ENCODE results near the gene TBC1D22A. TPM values are rescaled to one million over a fixed set of nuclear protein-coding genes. Genes with fewer than 3 reads are reported as not detected.

The TBC1D22A gene
- total and polyA plus RNA-seq, 10 of the 15 experiments (the other 5 are each of a cell fraction or from before 2014, with no cell fraction given): 0.63 to 44.7 (median 27.4) TPM

DNA sequence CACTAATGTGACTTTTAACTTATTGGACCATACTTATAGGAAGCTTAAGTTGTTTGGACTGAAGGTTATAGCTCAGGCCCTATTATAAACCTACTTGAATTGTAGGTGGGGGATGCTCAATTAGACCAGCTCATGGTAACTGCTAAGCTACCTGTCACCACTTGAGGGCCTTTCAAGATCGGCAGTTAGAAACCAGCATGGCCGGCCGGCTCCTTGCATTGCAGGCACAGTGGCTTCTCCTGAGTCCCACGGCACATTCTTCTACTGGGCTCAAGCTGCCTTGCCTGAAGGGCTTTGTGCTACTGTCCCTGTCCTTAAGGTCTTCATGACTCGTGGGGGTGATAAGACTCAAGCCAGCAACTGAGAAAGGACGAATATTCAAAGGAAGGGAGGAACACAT is 70.8 kb downstream of the TBC1D22A start:
- H3K36me3 ChIP-seq (ENCODE audit: control insufficient read depth in 2 of 2, insufficient read depth in 2 of 2, low read length in 1 of 2): peaks cover 11 to 18% of the 10 kb centered on the region in 2 experiments
- TF ChIP-seq, protein P1, sequence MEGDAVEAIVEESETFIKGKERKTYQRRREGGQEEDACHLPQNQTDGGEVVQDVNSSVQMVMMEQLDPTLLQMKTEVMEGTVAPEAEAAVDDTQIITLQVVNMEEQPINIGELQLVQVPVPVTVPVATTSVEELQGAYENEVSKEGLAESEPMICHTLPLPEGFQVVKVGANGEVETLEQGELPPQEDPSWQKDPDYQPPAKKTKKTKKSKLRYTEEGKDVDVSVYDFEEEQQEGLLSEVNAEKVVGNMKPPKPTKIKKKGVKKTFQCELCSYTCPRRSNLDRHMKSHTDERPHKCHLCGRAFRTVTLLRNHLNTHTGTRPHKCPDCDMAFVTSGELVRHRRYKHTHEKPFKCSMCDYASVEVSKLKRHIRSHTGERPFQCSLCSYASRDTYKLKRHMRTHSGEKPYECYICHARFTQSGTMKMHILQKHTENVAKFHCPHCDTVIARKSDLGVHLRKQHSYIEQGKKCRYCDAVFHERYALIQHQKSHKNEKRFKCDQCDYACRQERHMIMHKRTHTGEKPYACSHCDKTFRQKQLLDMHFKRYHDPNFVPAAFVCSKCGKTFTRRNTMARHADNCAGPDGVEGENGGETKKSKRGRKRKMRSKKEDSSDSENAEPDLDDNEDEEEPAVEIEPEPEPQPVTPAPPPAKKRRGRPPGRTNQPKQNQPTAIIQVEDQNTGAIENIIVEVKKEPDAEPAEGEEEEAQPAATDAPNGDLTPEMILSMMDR (IDR thresholded peaks at IDR 0.05 in 2 of 3, conservative IDR thresholded peaks at IDR 0.05 in 1 of 3; ENCODE audit: control insufficient read depth in 2 of 3, extremely low read depth in 1 of 3, insufficient read depth in 1 of 3, low read depth in 3 of 3, low read length in 3 of 3): 0 out of 6 replicates have a peak, but pooled peaks of 1 of the 3 experiments have one; percentile 7
- no peak for TF ChIP-seq MTA3 (IDR thresholded peaks at IDR 0.05; ENCODE audit: borderline replicate concordance, low read length)
- no peak overlapping the region for H3K27ac ChIP-seq (ENCODE audit: control insufficient read depth, insufficient read depth)
- ChIA-PET RAD21 (ENCODE audit: unreplicated experiment) (no interaction called here), CTCF (interaction anchor here (1.1 to 1.4 kb wide), 3 partner anchors 12 to 72 kb away, joined by 3 to 4 read pairs (median 3); no protein-coding TSS in a partner anchor), POLR2A (no interaction called here), SMC1A (ENCODE audit: uncharacterized antibody, unreplicated experiment) (no interaction called here)
- FAIRE-seq (no peak), DNase-seq (ENCODE audit: low read depth, low spot score) (no peak), ATAC-seq (no peak)
- intact Hi-C loops (cut with micrococcal nuclease; ENCODE audit: unreplicated experiment): no loop called here
- no peak overlapping the region for H3K9ac ChIP-seq (ENCODE audit: control insufficient read depth, insufficient read depth, low read length)
- WGBS (ENCODE audit: insufficient coverage, insufficient replicate concordance, low lambda C conversion rate, missing lambda C conversion rate): 97% methylated on average over 6 of the region's 6 CpGs
- no peaks in the 10 kb centered on the region; the same call in 1 of the 2 replicates for H3K79me2 ChIP-seq (ENCODE audit: control insufficient read depth, insufficient read depth, low read length)
- no peak overlapping the region for H3K4me3 ChIP-seq
- H3K4me2 ChIP-seq (ENCODE audit: control insufficient read depth, insufficient read depth): no peak overlapping the region
- in situ Hi-C loops (cut with MboI): no loop called here
- H4K20me1 ChIP-seq (ENCODE audit: control insufficient read depth, insufficient read depth): no peaks in the 10 kb centered on the region
- peaks cover 16% of the 10 kb centered on the region for H3K9me3 ChIP-seq (replicated peaks; ENCODE audit: control insufficient read depth, insufficient read depth, low read length)
- BruUV-seq (replicated peaks): no TSS peak
- H2AFZ ChIP-seq (ENCODE audit: control insufficient read depth, low read depth, low read length): no peak overlapping the region
- no peaks in the 10 kb centered on the region for H3K4me1 ChIP-seq (ENCODE audit: control insufficient read depth, insufficient read depth, low read length)
- no peaks in the 10 kb centered on the region for H3K27me3 ChIP-seq (replicated peaks in 1 of 2; ENCODE audit: control insufficient read depth in 2 of 2, insufficient read depth in 2 of 2, low read length in 1 of 2)

DNA sequence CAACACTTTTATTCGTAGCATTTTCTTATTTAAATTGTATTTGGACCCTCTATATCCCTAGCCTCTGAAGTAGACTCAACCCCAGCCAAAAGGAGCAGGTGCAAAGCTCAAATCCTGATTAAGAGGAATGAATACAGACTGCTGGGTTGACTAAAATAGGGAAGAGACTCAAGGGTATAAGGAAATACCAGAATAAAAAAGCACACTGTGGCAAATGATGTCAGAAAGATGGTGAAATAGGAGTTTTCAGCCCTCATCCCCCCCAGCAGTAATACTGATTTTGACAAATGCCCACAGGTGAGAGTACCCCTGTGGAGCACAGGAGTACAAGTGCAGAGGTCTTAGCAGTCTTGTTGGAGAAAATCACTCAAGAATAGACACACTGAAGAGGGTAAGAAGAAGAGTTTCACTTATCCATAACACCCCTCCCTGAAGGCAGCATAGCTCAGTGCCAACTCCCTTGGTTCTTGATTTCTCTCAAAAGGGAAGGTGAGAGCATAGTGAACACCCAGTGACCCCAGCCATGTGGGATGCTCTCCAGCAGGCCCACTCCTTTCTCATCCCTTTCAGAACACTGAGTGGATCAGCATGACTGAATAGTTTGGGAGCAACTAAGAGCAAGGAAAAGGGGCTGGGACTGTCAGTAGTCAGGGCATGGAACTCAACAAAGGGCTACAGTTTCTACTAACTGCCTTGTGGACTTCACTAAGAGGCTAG is 71.7 kb downstream of the TBC1D22A start:
- ChIA-PET CTCF (interaction anchor here (1.4 kb wide), 1 partner anchor 31 kb away, joined by 4 read pairs; no protein-coding TSS in a partner anchor), POLR2A (no interaction called here), SMC1A (ENCODE audit: uncharacterized antibody, unreplicated experiment) (no interaction called here), RAD21 (ENCODE audit: unreplicated experiment) (no interaction called here)
- H3K4me2 ChIP-seq (ENCODE audit: control insufficient read depth, insufficient read depth): no peak overlapping the region
- no peaks in the 10 kb centered on the region; the same call in 1 of the 2 replicates for H3K79me2 ChIP-seq (ENCODE audit: control insufficient read depth, insufficient read depth, low read length)
- no peak overlapping the region for H3K9ac ChIP-seq (ENCODE audit: control insufficient read depth, insufficient read depth, low read length)
- ATAC-seq (no peak), FAIRE-seq (no peak), DNase-seq (ENCODE audit: low read depth, low spot score) (no peak)
- intact Hi-C loops (cut with micrococcal nuclease; ENCODE audit: unreplicated experiment) (no loop called here), in situ Hi-C loops (cut with MboI) (no loop called here)
- H3K27me3 ChIP-seq (replicated peaks in 1 of 2; ENCODE audit: control insufficient read depth in 2 of 2, insufficient read depth in 2 of 2, low read length in 1 of 2): no peaks in the 10 kb centered on the region
- H3K4me1 ChIP-seq (ENCODE audit: control insufficient read depth, insufficient read depth, low read length): no peaks in the 10 kb centered on the region
- no peaks in the 10 kb centered on the region for H4K20me1 ChIP-seq (ENCODE audit: control insufficient read depth, insufficient read depth)
- no TSS peak for BruUV-seq (replicated peaks)
- no peak overlapping the region for H2AFZ ChIP-seq (ENCODE audit: control insufficient read depth, low read depth, low read length)
- H3K9me3 ChIP-seq (replicated peaks; ENCODE audit: control insufficient read depth, insufficient read depth, low read length): peaks cover 16% of the 10 kb centered on the region
- H3K27ac ChIP-seq (ENCODE audit: control insufficient read depth, insufficient read depth): no peak overlapping the region
- H3K4me3 ChIP-seq: no peak overlapping the region
- WGBS (ENCODE audit: insufficient coverage, insufficient replicate concordance, low lambda C conversion rate, missing lambda C conversion rate): 100% methylated on average over 1 of the region's 1 CpG
- H3K36me3 ChIP-seq (ENCODE audit: control insufficient read depth in 2 of 2, insufficient read depth in 2 of 2, low read length in 1 of 2): peaks cover 11 to 15% of the 10 kb centered on the region in 2 experiments
- TF ChIP-seq, protein P2, sequence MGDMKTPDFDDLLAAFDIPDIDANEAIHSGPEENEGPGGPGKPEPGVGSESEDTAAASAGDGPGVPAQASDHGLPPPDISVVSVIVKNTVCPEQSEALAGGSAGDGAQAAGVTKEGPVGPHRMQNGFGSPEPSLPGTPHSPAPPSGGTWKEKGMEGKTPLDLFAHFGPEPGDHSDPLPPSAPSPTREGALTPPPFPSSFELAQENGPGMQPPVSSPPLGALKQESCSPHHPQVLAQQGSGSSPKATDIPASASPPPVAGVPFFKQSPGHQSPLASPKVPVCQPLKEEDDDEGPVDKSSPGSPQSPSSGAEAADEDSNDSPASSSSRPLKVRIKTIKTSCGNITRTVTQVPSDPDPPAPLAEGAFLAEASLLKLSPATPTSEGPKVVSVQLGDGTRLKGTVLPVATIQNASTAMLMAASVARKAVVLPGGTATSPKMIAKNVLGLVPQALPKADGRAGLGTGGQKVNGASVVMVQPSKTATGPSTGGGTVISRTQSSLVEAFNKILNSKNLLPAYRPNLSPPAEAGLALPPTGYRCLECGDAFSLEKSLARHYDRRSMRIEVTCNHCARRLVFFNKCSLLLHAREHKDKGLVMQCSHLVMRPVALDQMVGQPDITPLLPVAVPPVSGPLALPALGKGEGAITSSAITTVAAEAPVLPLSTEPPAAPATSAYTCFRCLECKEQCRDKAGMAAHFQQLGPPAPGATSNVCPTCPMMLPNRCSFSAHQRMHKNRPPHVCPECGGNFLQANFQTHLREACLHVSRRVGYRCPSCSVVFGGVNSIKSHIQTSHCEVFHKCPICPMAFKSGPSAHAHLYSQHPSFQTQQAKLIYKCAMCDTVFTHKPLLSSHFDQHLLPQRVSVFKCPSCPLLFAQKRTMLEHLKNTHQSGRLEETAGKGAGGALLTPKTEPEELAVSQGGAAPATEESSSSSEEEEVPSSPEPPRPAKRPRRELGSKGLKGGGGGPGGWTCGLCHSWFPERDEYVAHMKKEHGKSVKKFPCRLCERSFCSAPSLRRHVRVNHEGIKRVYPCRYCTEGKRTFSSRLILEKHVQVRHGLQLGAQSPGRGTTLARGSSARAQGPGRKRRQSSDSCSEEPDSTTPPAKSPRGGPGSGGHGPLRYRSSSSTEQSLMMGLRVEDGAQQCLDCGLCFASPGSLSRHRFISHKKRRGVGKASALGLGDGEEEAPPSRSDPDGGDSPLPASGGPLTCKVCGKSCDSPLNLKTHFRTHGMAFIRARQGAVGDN (IDR thresholded peaks at IDR 0.05): no peak
- TF ChIP-seq ZNF622 (IDR thresholded peaks at IDR 0.05) (no peak), NFYB (IDR thresholded peaks at IDR 0.05; ENCODE audit: insufficient read depth, low read depth, low read length) (no peak), MYB (IDR thresholded peaks at IDR 0.05; ENCODE audit: borderline replicate concordance, low read depth, low read length) (no peak)
- TF ChIP-seq, protein P3, sequence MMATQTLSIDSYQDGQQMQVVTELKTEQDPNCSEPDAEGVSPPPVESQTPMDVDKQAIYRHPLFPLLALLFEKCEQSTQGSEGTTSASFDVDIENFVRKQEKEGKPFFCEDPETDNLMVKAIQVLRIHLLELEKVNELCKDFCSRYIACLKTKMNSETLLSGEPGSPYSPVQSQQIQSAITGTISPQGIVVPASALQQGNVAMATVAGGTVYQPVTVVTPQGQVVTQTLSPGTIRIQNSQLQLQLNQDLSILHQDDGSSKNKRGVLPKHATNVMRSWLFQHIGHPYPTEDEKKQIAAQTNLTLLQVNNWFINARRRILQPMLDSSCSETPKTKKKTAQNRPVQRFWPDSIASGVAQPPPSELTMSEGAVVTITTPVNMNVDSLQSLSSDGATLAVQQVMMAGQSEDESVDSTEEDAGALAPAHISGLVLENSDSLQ (IDR thresholded peaks at IDR 0.05): no peak

Measured in GM12878 (cell line).